HG03097 (cell line): Measurements from ENCODE around the gene ARHGAP10.

ENCODE experiments used
- ATAC-seq: cut with Tn5 transposase; IDR thresholded peaks from one replicate; pipeline ENCODE4 v1.9.1; 2021; ENCODE audit not compliant: unreplicated experiment, low FRiP score

ARHGAP10 gene, protein sequence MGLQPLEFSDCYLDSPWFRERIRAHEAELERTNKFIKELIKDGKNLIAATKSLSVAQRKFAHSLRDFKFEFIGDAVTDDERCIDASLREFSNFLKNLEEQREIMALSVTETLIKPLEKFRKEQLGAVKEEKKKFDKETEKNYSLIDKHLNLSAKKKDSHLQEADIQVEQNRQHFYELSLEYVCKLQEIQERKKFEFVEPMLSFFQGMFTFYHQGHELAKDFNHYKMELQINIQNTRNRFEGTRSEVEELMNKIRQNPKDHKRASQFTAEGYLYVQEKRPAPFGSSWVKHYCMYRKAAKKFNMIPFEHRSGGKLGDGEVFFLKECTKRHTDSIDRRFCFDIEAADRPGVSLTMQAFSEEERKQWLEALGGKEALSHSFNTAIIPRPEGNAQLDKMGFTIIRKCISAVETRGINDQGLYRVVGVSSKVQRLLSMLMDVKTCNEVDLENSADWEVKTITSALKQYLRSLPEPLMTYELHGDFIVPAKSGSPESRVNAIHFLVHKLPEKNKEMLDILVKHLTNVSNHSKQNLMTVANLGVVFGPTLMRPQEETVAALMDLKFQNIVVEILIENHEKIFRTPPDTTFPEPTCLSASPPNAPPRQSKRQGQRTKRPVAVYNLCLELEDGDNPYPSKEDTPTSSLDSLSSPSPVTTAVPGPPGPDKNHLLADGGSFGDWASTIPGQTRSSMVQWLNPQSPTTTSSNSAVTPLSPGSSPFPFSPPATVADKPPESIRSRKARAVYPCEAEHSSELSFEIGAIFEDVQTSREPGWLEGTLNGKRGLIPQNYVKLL

DNA sequence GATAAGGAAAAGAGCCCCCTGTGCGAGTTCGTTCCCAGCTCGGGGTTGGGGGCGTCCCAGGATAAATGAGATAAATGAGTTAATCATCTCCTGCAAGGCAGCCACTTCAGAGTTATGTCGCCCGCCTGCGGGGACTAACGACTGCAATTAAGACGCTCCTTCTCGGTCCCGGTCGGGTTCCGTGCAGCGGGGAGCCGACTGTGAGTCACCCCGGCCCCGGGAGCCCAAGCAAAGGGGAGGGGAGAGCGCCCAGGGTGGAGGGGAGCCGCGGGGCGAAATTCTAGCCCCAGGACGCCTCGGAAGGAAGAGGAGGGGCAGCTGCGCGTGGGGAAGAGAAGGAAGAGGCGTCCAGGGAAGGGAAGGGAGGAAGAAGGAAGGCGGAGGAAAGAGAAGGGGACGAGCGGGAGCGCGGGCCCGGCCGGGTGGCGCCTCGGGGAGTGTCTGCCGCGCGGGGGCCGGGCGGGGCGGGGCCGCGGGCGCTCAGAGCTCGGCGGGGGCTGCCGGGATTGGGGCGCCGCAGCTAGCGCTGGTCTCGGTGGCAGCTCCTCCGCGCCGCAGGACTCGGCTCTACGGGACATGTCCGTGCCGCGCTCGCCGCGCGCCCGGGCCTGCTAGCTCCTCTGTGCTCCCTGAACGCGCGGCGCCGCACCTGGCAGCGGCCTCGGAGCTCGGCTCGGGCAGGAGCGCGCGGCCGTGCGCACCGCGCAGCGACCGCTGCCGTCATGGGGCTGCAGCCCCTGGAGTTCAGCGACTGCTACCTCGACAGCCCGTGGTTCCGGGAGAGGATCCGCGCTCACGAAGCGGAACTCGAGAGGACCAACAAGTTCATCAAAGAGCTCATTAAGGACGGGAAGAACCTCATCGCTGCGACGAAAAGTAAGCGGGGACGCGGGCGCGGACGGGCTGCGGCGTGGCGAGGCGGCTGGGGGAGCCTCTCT, at the start of gene ARHGAP10:
Gene ARHGAP10 (plus strand): TSS at position 509 of the 938 bp plus-strand sequence. CDS start 214 bp downstream, at position 723.
- peak; percentile 56 for ATAC-seq

DNA sequence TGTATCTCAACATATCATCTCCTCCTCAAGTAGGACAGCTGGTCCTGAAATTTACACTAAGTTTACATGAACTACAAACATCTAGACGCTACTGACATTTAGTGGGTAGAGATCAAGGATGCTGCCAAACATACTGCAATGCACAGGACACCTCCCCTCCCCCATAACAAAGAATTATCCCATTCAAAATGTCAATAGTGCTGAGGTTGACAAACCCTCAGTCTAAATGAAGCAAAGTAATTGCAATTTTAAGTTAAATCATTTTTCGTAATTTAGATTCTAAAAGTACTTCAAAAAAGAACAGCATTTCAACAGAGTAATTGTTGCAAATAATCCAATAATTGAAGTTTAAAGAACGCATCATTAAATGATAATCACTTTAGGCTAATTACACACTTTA, 49.1 kb upstream of the ARHGAP10 start:
- ATAC-seq: no peak

DNA sequence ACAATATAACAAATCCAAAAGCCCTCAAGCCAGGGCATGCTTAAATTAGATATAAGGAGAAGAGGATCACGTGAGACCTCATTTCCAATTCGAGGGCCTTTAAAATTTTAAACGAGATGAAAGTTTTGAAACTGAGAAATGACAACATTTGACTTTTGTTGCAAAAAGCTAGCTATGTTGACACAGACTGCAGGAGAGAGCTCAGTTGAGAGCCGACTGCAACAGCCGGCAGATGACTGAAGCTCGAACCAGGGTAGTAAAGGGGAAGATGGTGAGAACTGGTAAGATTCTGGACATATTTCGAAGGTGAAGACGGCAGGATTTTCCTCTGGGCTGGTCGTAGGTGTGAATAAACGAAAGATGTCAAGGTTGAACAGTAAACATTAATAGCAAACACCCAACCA, 48.7 kb upstream of the ARHGAP10 start:
- ATAC-seq: no peak

DNA sequence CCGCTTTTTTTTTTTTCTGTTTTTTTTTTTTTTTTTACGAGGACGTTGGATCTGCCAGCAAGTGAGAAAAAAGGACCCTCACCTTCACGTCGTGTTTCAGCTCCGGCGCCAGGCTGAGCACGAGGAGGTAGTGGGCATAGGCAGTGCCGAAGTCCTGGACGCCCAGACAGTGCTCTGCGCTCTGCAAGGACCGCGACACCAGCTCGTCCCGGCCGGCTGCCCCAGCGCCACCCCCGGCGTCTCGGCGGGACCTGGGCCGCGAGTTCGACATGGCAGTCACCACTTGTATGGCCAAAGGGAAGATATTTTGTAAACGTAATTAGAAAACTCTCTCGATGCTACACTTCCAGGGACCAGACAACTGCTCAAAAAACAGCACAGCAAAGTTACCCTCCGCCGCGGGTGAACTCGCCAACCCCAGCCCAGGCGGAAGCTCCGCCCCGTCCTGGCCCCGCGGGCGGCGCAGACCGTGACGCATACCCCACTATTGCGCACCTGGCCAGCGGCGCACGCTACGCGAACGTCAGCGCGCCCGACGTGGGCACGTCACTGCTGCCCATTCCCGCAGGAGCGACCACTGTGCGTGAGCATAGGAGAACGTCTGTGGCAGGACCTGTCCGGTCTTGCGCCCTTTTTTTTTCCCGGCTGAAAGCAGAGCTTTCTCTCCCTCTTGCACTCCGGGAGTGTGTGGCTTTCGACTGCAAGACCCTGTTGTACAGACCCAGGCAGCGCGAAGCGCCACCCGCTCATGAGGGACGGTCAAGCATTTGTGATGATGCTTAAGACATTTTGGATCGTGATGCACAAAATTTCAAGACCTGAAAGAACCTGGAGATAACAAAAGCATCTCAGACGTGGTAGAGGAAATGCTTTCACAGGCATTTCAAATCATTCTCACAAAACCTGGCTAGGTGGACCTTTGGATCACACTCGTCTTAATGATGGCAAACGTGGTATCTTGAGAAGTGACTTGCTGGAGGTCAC, 47.9 kb upstream of the ARHGAP10 start, which contains the start of gene PRMT9:
Gene PRMT9 (minus strand): TSS at position 447 of the 984 bp plus-strand sequence. CDS start 176 bp downstream, at position 271.
- ATAC-seq: peak; percentile 100

DNA sequence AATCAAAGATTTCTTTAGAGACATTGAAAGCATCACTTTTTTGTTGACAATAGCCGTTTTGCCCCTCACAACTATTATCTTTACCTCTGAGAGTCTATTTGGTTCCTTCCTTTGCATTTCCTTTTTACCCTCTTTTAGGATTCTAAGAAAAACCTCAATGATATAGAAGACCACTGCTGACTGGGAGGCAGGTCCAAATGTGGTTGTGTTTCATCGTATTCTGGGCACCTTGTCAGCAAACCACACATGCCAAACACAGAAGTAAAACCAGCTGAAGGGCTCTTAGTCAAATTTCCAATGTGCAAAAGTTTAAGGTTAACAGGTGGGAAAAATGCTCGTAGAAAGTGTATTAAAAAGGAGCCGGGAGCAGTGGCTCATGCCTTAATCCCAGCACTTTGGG, 42.8 kb upstream of the ARHGAP10 start:
- ATAC-seq: no peak

DNA sequence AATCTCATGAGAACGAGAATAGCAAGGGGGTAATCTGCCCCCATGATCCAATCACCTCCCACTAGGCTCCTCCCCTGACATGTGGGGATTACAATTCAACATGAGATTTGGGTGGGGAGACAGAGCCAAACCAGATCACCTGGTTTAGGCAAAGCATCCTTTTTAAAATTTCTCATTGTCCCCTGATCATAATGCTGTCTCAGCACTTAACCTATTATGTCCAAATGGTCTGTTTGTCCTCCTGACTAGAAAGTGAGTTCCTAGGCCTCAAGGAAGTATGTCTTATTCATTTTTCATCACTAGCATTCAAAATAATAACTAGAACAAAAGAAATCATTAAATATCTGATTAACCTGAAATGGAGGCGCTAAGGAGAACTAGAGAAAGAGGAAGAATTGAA, 40.1 kb upstream of the ARHGAP10 start:
- ATAC-seq: no peak

DNA sequence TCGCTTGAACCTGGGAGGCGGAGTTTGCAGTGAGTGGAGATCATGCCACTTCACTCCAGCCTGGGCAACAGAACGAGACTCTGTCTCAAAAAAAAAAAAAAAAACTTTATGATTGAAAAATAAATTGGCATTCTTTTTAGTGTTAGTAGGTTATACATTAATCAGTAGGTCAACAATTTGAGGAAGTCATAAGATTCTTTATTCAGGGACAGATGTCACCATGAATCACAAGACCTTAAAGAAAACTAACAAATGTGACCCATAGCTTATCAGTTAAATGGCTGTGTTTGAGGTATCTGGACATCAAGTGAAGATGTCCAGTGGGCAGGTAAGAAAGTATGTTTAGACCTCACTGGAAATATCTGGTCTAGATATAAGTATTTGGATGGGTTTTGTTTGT, 38.7 kb upstream of the ARHGAP10 start:
- no peak for ATAC-seq

DNA sequence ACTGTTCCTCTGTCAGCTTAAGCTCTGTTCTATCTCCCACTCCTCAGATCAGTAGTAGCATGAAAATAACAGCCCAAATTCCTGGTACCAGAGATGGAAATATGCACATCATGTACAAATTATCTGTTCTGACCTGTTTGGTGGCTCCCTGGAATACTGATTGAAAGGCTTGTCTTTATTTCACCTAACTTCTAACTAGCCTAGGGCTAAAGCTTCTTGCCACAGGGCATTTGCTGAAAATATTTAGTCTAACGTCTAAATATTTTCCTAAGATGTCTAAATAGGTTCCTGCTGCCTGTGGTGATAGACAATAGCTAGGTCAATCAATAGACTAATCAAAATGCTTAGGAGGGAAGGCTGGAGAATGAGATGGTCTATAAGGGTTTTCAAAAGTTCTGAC, 35.0 kb upstream of the ARHGAP10 start:
- ATAC-seq: no peak

DNA sequence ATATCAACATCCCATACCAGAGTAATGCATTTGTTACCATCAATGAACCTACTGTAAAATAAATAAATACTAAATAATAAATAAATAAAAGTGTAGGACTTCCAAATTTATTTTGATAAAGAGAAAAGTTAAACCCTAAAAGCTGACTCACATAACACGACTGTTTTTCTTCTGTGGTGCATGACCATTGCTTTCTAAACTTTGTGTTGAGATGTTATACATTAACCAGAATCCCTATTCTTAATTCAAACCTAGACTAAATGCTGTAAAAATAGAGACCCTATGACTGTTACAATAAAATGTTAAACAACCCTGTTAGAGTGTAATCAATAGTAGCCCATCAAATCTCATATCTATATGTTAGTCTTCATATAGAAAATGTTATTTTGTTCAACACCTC, 27.0 kb upstream of the ARHGAP10 start:
- ATAC-seq: no peak

DNA sequence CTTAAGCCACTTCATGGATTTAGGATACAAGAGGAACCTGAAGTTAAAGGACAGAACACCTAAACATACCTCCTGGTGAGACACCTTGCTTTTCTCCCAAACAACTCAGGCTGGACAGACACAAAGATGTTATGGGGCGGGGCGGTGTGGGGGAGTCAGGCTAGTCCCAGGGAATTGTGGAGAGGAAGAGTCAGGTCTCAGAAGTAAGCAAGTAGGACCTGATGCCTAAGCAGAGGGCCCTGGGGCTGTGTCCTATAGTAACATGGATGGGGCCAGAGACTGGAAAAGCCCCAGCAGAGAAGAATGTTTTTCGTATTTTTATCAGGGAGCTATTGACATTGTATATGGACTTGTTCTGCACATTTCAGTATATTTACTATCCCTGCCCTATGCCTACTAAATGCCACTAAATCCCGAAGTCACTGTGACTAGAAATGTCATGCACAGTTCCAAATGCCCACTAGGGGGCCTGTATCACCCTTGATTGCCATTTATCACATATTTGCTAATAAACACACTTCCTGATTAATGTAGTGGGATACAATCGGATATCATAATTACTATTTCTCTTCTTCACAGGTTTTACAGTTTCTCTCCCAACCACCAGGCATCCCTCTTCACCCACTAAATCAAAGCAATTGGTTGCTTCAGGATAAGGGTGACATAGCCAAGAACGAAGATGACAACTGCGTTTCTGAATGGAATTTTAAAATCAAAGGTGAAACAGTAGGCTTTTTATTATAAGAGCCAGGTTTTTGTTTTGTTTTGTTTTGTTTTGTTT, 23.8 kb upstream of the ARHGAP10 start:
- ATAC-seq: no peak

DNA sequence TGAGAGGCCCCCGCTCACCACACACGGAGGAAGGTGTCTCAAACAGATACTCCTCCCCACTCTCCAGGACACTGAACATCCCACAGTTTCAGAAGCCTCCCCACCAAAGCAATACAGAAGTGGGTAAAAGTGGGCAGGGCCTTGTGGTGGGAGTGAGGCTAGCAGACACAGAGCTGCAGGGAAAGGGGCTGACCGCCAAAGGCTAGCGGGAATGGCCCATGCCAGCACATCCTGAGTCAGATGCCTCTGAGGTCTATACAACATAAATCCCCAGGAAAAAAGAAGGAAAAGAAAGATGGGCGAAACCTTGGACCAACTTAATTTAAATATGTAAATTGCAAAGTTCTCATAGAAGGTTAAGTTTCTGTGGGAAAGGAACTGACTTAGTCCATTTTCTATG, 21.9 kb upstream of the ARHGAP10 start:
- no peak for ATAC-seq

DNA sequence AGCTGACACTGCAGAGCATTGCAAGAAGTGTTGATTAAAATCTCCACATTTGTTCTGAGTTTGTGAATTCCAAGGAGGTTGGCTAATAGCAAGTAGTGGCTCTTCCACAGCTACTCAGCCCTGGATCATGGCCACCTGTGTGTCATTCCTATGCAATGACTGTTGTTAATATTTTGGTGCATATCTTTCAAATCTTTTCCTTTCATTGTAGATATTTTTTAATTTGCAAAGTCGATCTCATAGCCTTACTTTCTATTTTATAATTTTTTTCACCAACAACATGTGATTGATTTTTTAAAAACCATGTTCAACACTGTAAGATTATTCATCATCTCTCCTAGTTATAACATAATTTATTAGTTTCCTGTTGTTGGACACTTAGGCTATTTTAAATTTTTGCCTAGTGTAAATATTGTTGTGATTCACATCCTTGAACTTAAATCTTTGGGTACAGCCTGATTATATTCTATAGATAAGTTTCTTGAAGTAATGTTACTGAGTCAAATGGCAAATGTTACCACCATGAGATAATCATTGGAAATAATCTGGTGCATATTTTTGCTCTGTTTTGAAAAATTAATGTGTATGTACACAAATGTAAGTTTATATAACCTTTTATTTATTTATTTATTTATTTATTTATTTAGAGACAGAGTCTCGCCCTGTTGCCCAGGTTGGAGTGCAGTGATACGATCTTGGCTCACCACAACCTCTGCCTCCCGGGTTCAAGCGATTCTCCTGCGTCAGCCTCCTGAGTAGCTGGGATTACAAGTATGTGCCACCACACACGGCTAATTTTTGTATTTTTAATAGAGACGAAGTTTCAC, 17.1 kb upstream of the ARHGAP10 start:
- no peak for ATAC-seq

DNA sequence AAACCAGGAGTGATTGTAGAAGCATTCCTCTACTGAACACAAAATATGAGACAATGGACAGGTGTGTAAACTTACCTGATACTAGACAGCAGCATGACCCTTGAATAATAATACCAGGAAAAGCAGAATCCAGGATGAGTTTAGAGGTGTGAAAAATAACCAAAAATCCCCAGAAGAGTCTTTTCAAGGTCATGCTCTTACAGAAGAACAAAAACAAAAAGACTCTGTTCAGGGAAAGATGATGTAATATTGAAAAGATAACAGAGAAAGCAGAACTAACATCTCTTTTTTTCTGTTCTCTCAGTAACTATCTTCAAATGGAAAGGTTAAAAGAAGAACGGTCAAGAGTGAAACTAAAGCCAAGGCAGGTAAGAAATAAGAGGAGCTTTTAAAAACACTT, 14.0 kb upstream of the ARHGAP10 start:
- ATAC-seq: peak; percentile 70

DNA sequence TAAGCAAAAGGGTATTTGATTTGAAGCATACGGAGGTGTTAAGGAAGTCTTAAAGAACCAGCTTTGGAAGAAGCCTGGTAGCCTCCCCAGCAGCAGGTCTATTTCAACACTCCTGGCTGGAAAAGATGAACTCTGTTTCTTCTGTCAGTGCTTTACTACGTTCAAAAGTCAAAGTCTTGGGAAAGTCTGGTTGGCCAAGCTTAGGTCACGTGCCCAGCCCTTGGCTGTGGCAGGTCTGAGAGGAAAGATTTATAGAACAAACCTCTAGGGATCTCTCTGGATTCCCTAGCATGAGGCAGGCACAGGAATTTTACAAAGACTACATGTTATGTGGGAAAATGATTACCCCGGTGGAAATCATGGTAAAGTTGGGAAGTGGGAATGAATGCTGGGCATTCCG, 8.6 kb upstream of the ARHGAP10 start:
- no peak for ATAC-seq

DNA sequence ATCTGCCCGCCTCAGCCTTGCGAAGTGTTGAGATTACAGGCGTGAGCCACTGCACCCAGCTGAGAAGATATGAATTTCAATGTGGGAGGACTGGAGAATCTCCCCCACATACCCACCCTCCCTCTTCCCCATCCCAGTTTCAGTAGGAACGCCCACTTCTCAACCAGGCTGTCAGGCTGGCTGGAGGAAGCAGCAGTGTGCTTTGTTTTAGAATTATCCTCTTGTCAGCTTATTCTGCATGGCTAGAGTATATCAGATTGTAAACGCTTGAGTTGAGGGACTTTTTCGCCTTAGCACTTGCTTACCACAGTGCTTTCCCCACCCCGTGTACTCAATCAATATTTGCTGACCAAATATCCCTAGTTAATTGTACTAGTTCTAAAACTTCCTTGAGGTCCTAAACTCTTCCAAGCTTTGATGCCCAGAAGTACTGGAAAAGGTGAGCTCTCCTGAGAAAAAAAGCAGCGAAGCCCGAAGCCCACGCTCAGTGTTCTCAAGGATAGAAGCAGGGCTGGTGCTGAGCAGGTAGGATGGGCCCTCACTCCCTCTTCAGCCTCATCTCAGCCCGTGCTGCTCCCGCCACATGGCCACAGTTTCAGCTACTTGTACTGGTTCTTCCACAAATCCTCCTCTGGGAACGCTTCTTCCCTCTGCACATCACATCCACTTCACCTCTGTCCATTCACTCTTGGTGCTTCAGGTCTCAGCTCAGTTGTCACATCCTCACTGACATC, 7.3 kb upstream of the ARHGAP10 start:
- ATAC-seq: no peak

DNA sequence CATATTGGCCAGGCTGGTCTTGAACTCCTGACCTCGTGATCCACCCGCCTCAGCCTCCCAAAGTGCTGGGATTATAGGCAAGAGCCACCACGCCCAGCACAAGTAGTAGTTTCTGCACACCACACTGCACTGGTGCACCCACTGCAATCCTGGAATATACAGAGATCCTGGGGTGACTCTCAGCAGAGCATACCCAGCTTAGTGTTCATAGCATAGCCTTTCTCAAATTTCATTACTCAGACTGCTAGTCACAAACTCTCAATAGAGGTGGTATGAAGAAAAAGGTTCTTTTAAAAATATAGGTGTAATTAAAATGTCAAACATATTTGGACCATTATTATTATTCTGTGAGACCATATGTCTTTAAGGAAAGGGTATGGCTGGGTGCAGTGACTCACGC, 6.2 kb upstream of the ARHGAP10 start:
- no peak for ATAC-seq

DNA sequence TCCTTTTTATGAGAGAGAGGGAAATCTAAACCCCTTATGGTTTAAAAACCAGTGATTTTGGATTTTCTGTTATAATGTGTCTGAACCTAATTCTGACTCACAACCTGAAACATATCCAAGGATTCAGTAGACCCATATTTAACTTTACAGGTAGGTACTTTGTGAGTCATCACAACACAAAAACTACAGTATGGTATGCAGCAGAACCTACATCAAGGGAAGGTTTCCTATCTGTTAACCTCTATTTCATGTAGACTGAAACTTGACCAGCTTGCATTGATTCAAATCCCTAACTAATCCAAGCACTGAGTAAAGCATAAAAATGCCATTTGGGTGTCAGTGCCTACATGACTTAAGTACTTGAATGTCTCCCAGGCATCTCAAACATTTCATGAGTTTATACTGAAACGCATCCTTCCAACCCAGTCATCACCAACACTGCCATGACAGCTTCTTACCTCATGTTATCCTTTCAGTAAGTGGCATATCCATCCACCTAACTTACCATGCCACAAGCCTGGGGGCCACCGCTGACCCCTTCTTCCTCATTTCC, 4.3 kb upstream of the ARHGAP10 start:
- no peak for ATAC-seq
